ENCODE data around the gene SPTBN1. TPM values are rescaled to one million over a fixed set of nuclear protein-coding genes. Genes with fewer than 3 reads are reported as not detected.

Gene SPTBN1
- total RNA-seq, 1 experiment from 2014 or later, result 204 TPM

GRCh38 chr2:54597153-54597848, 141.2 kb downstream of the SPTBN1 start:
- no peak overlapping the region for H3K27ac Mint-ChIP-seq
- TF ChIP-seq ARID4B (CRISPR knock-in tag; IDR thresholded peaks at IDR 0.05; ENCODE audit: borderline replicate concordance) (no peak), RORB (CRISPR knock-in tag; IDR thresholded peaks at IDR 0.05) (no peak), ZNF416 (CRISPR knock-in tag; IDR thresholded peaks at IDR 0.05) (no peak), ZNF281 (CRISPR knock-in tag; IDR thresholded peaks at IDR 0.05) (no peak), NR2C2 (CRISPR knock-in tag; IDR thresholded peaks at IDR 0.05) (no peak), ZNF512 (CRISPR knock-in tag; IDR thresholded peaks at IDR 0.05; ENCODE audit: borderline replicate concordance) (no peak), ATF6 (CRISPR knock-in tag; IDR thresholded peaks at IDR 0.05) (no peak), ZNF121 (CRISPR knock-in tag; IDR thresholded peaks at IDR 0.05) (no peak), ESRRA (CRISPR knock-in tag; IDR thresholded peaks at IDR 0.05; ENCODE audit: borderline replicate concordance) (no peak), TP53 (CRISPR knock-in tag; IDR thresholded peaks at IDR 0.05) (no peak), MXD4 (CRISPR knock-in tag; IDR thresholded peaks at IDR 0.05; ENCODE audit: borderline replicate concordance) (no peak), FOXJ3 (CRISPR knock-in tag; IDR thresholded peaks at IDR 0.05; ENCODE audit: borderline replicate concordance) (no peak), ZNF138 (CRISPR knock-in tag; conservative IDR thresholded peaks at IDR 0.05) (no peak), FOXP1 (CRISPR knock-in tag; IDR thresholded peaks at IDR 0.05; ENCODE audit: borderline replicate concordance) (no peak), FOXK1 (CRISPR knock-in tag; IDR thresholded peaks at IDR 0.05) (no peak)
- ATAC-seq, result no peak
- DNase-seq (ENCODE audit: low spot score), result no peak
- H3K27me3 Mint-ChIP-seq (ENCODE audit: low read depth), result no peaks in the 10 kb centered on the region
- ChIA-PET CTCF (no interaction called here), POLR2A (interaction anchor here (0.6 kb wide), 2 partner anchors 10 to 38 kb away, joined by 3 to 4 read pairs; no protein-coding TSS in a partner anchor)
- no peaks in the 10 kb centered on the region for H3K9me3 Mint-ChIP-seq
- peaks cover 25% of the 10 kb centered on the region for H3K36me3 Mint-ChIP-seq
- peaks cover 39% of the 10 kb centered on the region for H3K4me1 Mint-ChIP-seq
- H3K4me3 Mint-ChIP-seq, result no peak overlapping the region

All from WTC11 (cell line).